ENCODE measurements around the gene FLNA.

GRCh38 chrX:154382483-154383069, 8.1 kb upstream of the FLNA start:
- TF ChIP-seq, protein P1, sequence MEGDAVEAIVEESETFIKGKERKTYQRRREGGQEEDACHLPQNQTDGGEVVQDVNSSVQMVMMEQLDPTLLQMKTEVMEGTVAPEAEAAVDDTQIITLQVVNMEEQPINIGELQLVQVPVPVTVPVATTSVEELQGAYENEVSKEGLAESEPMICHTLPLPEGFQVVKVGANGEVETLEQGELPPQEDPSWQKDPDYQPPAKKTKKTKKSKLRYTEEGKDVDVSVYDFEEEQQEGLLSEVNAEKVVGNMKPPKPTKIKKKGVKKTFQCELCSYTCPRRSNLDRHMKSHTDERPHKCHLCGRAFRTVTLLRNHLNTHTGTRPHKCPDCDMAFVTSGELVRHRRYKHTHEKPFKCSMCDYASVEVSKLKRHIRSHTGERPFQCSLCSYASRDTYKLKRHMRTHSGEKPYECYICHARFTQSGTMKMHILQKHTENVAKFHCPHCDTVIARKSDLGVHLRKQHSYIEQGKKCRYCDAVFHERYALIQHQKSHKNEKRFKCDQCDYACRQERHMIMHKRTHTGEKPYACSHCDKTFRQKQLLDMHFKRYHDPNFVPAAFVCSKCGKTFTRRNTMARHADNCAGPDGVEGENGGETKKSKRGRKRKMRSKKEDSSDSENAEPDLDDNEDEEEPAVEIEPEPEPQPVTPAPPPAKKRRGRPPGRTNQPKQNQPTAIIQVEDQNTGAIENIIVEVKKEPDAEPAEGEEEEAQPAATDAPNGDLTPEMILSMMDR (conservative IDR thresholded peaks at IDR 0.05): no peak
- no peak for TF ChIP-seq EZH2 (IDR thresholded peaks at IDR 0.05; ENCODE audit: low read depth)

All from PC-9 (cell line).